Kidney (tissue), 14 donors: ENCODE results near the gene PHACTR2. TPM values are rescaled to one million over a fixed set of nuclear protein-coding genes. Genes with fewer than 3 reads are reported as not detected.

Source experiments
- DNase-seq, 5 donors: peaks; one replicate each; pipeline ENCODE4 v3.0.0-alpha.2; 2013 to 2020
- FAIRE-seq: peaks from 2 replicates; lab custom pipeline; 2012; peaks lifted over from hg19 to GRCh38; lab: Jason Lieb, UNC
- H3K27ac ChIP-seq, 2 donors: one replicate each; pipeline ENCODE4 v1.7.0; 2013; ENCODE audit warnings: low read depth in 2 of 2, low read length in 2 of 2, inconsistent platforms in 1 of 2
- H3K27me3 ChIP-seq: one replicate; pipeline ENCODE4 v1.7.1; 2013; ENCODE audit warnings: low read length, inconsistent platforms; ENCODE audit not compliant: control insufficient read depth, insufficient read depth
- H3K36me3 ChIP-seq, 3 donors: one replicate each; pipeline versions ENCODE4 v1.7.0 to v1.7.1; 2013; ENCODE audit warnings: low read length in 3 of 3, control low read depth in 1 of 3, inconsistent platforms in 1 of 3; ENCODE audit not compliant: insufficient read depth in 3 of 3, control insufficient read depth in 2 of 3
- H3K4me1 ChIP-seq, 3 donors: one replicate each; pipeline versions ENCODE4 v1.7.0 to v1.7.1; 2013; ENCODE audit warnings: low read length in 3 of 3, inconsistent platforms in 1 of 3, low read depth in 1 of 3; ENCODE audit not compliant: control insufficient read depth in 2 of 3, insufficient read depth in 2 of 3
- H3K4me3 ChIP-seq, 3 donors: one replicate each; pipeline versions ENCODE4 v1.7.0 to v1.8.1; 2013; ENCODE audit warnings: low read length in 3 of 3, control low read depth in 1 of 3, inconsistent platforms in 1 of 3
- H3K9ac ChIP-seq, 3 donors: one replicate each; pipeline versions ENCODE4 v1.7.0 to v1.7.1; 2013; ENCODE audit warnings: low read length in 3 of 3, control low read depth in 1 of 3, inconsistent platforms in 1 of 3
- H3K9me3 ChIP-seq, 3 donors: one replicate each; pipeline versions ENCODE4 v1.7.0 to v1.7.1; 2013; ENCODE audit warnings: low read length in 3 of 3, control low read depth in 1 of 3, inconsistent platforms in 1 of 3; ENCODE audit not compliant: control insufficient read depth in 2 of 3, insufficient read depth in 1 of 3
- CTCF ChIP-seq: IDR thresholded peaks from 3 replicates; pipeline ENCODE4 v1.5.1; 2012; ENCODE audit warnings: mild to moderate bottlenecking, moderate library complexity, borderline replicate concordance; ENCODE audit not compliant: insufficient read depth; ENCODE audit errors: extremely low read depth
- intact Hi-C: fragments of 100-400 bp; cut with DNase I; formaldehyde crosslinking; loops from one replicate; pipeline ENCODE4 v1.11.1; 2022
- polyA plus RNA-seq: library from polyadenylated mRNA; stranded (reverse); fragments of 350-450 nt; fragmentation: Illumina TruSeq; extraction: RNeasy Lipid Tissue Mini Kit (QIAGEN cat#74804); gene quantifications from one replicate; pipeline ENCODE4 v1.2.3, GENCODE V29; 2014; ENCODE audit warnings: low read depth, low replicate concordance; ENCODE audit not compliant: insufficient read depth
- total RNA-seq: library from RNA; stranded (reverse); fragmentation: NEBNext Ultra II Directional; extraction: Animal tissue kit (Norgen Biotek cat#: 25700); gene quantifications from one replicate; pipeline ENCODE4 v1.2.1, GENCODE V29; 2021
- donor health status: control.
- donor health status: control.
- donor health status: control.
- donor health status: control.
- donor health status: control.
- donor health status: DM: yes; HTN: yes; CAD: no.
- donor health status: Normal renal cell carcinoma (clear cell type).

PHACTR2 gene
- total and polyA plus RNA-seq, 2 donors from 2014 or later: 3.5 to 56.1 TPM

DNA sequence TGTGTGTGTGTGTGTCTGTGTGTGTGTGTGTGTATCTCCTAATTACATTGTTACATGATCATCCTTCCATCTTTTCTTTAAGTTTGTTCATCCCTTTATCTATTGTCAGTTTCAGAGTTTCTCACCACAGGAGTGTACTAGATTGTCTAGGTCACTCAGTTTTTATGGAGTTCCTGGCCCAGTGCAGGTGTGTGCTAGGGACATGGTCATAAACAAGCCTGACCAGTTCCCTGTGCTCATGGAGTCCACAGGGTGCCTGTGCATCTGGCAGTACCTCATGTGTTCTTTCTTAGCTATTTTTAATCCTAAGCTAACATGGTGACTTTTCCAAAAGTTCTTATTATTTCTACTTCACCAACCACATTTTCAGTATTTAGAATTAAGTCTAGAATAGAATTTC lies 43.9 kb downstream of the PHACTR2 start:
- intact Hi-C loops: no loop called here
- Histone ChIP-seq H3K9ac (no peak overlapping the region), H3K4me1 (no peaks in the 10 kb centered on the region), H3K27ac (no peak overlapping the region), H3K4me3 (no peak overlapping the region), H3K36me3 (peaks cover 0 to 2% (median 0%) of the 10 kb centered on the region in 3 donors), H3K27me3 (no peaks in the 10 kb centered on the region), H3K9me3 (no peaks in the 10 kb centered on the region)
- TF ChIP-seq CTCF: no peak
- no peak for FAIRE-seq
- no peak for DNase-seq

- Histone ChIP-seq H3K4me3 (no peak overlapping the region), H3K9me3 (no peaks in the 10 kb centered on the region), H3K27me3 (no peaks in the 10 kb centered on the region), H3K9ac (no peak overlapping the region), H3K36me3 (peaks cover 0 to 2% (median 0%) of the 10 kb centered on the region in 3 donors), H3K4me1 (no peaks in the 10 kb centered on the region), H3K27ac (no peak overlapping the region)
- intact Hi-C loops: no loop called here
- no peak for FAIRE-seq
- no peak for DNase-seq
- TF ChIP-seq CTCF: no peak
Measured at GRCh38 chr6:143724876-143725275, 47.1 kb downstream of the PHACTR2 start.

- Histone ChIP-seq H3K9ac (no peak overlapping the region), H3K4me1 (no peaks in the 10 kb centered on the region), H3K4me3 (no peak overlapping the region), H3K27me3 (no peaks in the 10 kb centered on the region), H3K36me3 (peaks cover 0 to 2% (median 0%) of the 10 kb centered on the region in 3 donors), H3K9me3 (no peaks in the 10 kb centered on the region), H3K27ac (no peak overlapping the region)
- no peak for FAIRE-seq
- no peak for TF ChIP-seq CTCF
- intact Hi-C loops: no loop called here
- DNase-seq: no peak
Measured at GRCh38 chr6:143726015-143726647, 48.4 kb downstream of the PHACTR2 start.

DNA sequence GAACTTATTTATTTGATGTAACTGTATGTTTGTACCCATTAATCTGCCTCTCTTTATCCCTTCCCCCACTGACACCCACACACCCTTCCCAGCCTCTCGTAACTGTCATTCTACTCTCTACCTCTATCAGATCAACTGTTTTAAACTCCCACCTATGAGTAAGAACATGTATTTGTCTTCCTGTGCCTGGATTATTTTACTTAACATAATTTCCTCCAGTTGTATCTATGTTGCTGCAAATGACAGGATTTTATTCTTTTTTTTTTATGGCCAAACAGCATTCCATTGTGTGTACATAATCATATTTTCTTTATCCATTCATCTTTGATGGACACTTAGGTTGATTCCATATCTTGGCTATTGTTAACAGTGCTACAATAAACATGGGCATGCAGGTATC lies 49.3 kb downstream of the PHACTR2 start:
- Histone ChIP-seq H3K36me3 (peaks cover 0 to 2% (median 0%) of the 10 kb centered on the region in 3 donors), H3K9ac (no peak overlapping the region), H3K9me3 (no peaks in the 10 kb centered on the region), H3K4me3 (no peak overlapping the region), H3K27ac (no peak overlapping the region), H3K27me3 (no peaks in the 10 kb centered on the region), H3K4me1 (no peaks in the 10 kb centered on the region)
- DNase-seq (no peak), FAIRE-seq (no peak)
- TF ChIP-seq CTCF: no peak
- intact Hi-C loops: no loop called here
